Common myeloid progenitor, CD34-positive (primary cell): ENCODE results near the gene KDM5A.
"Not testable (repeated sequence)": the region's sequence is repeated elsewhere in the genome, so short reads cannot be mapped to it uniquely, and the experiment has no call there.

Experiments
- CTCF ChIA-PET: fragments of 350-600 bp; sonication (Branson Sonifier 250); formaldehyde crosslinking; loops from one replicate; lab custom pipeline; 2021; ENCODE audit warnings: antibody characterized with exemption; lab: Charles Lee
- POLR2A ChIA-PET: fragments of 350-600 bp; sonication (Branson Sonifier 250); formaldehyde crosslinking; loops from one replicate; lab custom pipeline; 2021; ENCODE audit warnings: antibody characterized with exemption; lab: Charles Lee
- DNase-seq, 3 donors: peaks; one replicate each; pipeline versions ENCODE4 v3.0.0 to v3.0.0-alpha.2; 2013
- H3K27ac ChIP-seq, 2 experiments: 1 replicate in 1 of 2; 2 replicates in 1 of 2; pipeline ENCODE4 v1.7.0; 2013; ENCODE audit warnings: inconsistent platforms in 2 of 2, low read length in 2 of 2, mild to moderate bottlenecking in 2 of 2, low read depth in 1 of 2, moderate library complexity in 1 of 2; ENCODE audit not compliant: severe bottlenecking in 2 of 2, insufficient read depth in 1 of 2, poor library complexity in 1 of 2
- H3K27me3 ChIP-seq, 5 experiments: replicated peaks in 2 of 5; 1 replicate in 3 of 5; 2 replicates in 2 of 5; pipeline versions ENCODE4 v1.6.1 to v1.7.0; 2013; ENCODE audit warnings: low read length in 4 of 5, mild to moderate bottlenecking in 2 of 5, moderate library complexity in 2 of 5, inconsistent platforms in 1 of 5; ENCODE audit not compliant: insufficient read depth in 5 of 5, control insufficient read depth in 4 of 5
- H3K36me3 ChIP-seq, 4 experiments: 1 replicate in 2 of 4; 2 replicates in 2 of 4; pipeline versions ENCODE4 v1.6.1 to v1.7.0; 2013; ENCODE audit warnings: low read length in 3 of 4, control low read depth in 1 of 4, mild to moderate bottlenecking in 1 of 4; ENCODE audit not compliant: control insufficient read depth in 4 of 4, insufficient read depth in 4 of 4
- H3K4me1 ChIP-seq, 4 experiments: 1 replicate in 3 of 4; 2 replicates in 1 of 4; pipeline versions ENCODE4 v1.6.1 to v1.7.1; 2013; ENCODE audit warnings: low read length in 3 of 4, mild to moderate bottlenecking in 3 of 4, control low read depth in 1 of 4, inconsistent platforms in 1 of 4, moderate library complexity in 1 of 4; ENCODE audit not compliant: control insufficient read depth in 4 of 4, insufficient read depth in 4 of 4; ENCODE audit errors: control extremely low read depth in 1 of 4
- H3K4me3 ChIP-seq, 7 experiments: 1 replicate in 4 of 7; 2 replicates in 3 of 7; pipeline versions ENCODE4 v1.5.1 to v1.7.0; 2013; ENCODE audit warnings: mild to moderate bottlenecking in 7 of 7, low read length in 6 of 7, moderate library complexity in 6 of 7, inconsistent platforms in 2 of 7, low read depth in 2 of 7, control low read depth in 1 of 7; ENCODE audit not compliant: insufficient read depth in 4 of 7, control insufficient read depth in 1 of 7; ENCODE audit errors: extremely low read depth in 1 of 7
- H3K9me3 ChIP-seq, 5 experiments: 1 replicate in 4 of 5; 2 replicates in 1 of 5; pipeline versions ENCODE4 v1.6.1 to v1.7.1; 2013; ENCODE audit warnings: low read length in 4 of 5, mild to moderate bottlenecking in 2 of 5, inconsistent platforms in 1 of 5, low read depth in 1 of 5, moderate library complexity in 1 of 5; ENCODE audit not compliant: control insufficient read depth in 4 of 5, insufficient read depth in 2 of 5; ENCODE audit errors: control extremely low read depth in 1 of 5
- WGBS: methylation state at CpG from one replicate; pipeline ENCODE4 v1.1.5; 2013; ENCODE audit not compliant: insufficient coverage; 5-methylcytosine and 5-hydroxymethylcytosine counted together

KDM5A gene

GRCh38 chr12:367972-368371, 21.1 kb downstream of the KDM5A start:
- Histone ChIP-seq H3K36me3 (peaks cover 21 to 64% (median 37%) of the 10 kb centered on the region in 4 experiments), H3K9me3 (peaks cover 0 to 12% (median 10%) of the 10 kb centered on the region in 5 experiments), H3K4me1 (no peaks in the 10 kb centered on the region), H3K27me3 (no peaks in the 10 kb centered on the region), H3K4me3 (no peak overlapping the region), H3K27ac (no peak overlapping the region)
- ChIA-PET POLR2A (no interaction called here), CTCF (no interaction called here)
- DNase-seq: no peak
- no CpG with 5 or more reads among the region's 1 CpG for WGBS

- H3K4me3 ChIP-seq: no peak overlapping the region
- H3K27me3 ChIP-seq: no peaks in the 10 kb centered on the region
- 100% methylated on average over 1 of the region's 2 CpGs for WGBS
- no peak overlapping the region for H3K27ac ChIP-seq
- ChIA-PET CTCF (interaction anchor here (2.8 kb wide), 1 partner anchor 14 kb away, joined by 8 read pairs; no protein-coding TSS in a partner anchor), POLR2A (no interaction called here)
- no peak for DNase-seq
- H3K9me3 ChIP-seq: peaks cover 4 to 12% (median 10%) of the 10 kb centered on the region in 5 experiments
- H3K36me3 ChIP-seq: peaks cover 31 to 76% (median 46%) of the 10 kb centered on the region in 4 experiments
- no peaks in the 10 kb centered on the region for H3K4me1 ChIP-seq
Measured at GRCh38 chr12:366820-367219, 22.3 kb downstream of the KDM5A start.

- WGBS: no CpG with 5 or more reads among the region's 1 CpG
Measured at GRCh38 chr12:359091-359490, 30.0 kb downstream of the KDM5A start.

GRCh38 chr12:356276-356988, 32.7 kb downstream of the KDM5A start:
- peaks cover 31 to 81% (median 59%) of the 10 kb centered on the region in 4 experiments for H3K36me3 ChIP-seq
- no peak overlapping the region for H3K4me3 ChIP-seq
- CTCF ChIA-PET: no interaction called here
- WGBS: 97% methylated on average over 6 of the region's 7 CpGs
- POLR2A ChIA-PET: no interaction called here
- no peak overlapping the region for H3K27ac ChIP-seq
- no peaks in the 10 kb centered on the region for H3K4me1 ChIP-seq
- H3K27me3 ChIP-seq: no peaks in the 10 kb centered on the region
- peaks cover 0 to 15% (median 6%) of the 10 kb centered on the region in 5 experiments for H3K9me3 ChIP-seq
- DNase-seq: no peak

More at GRCh38 chr12:359091-359490, 30.0 kb downstream of the KDM5A start:
- Histone ChIP-seq H3K9me3 (peaks cover 0 to 15% (median 6%) of the 10 kb centered on the region in 5 experiments), H3K36me3 (peaks cover 36 to 83% (median 60%) of the 10 kb centered on the region in 4 experiments), H3K27ac (no peak overlapping the region), H3K27me3 (no peaks in the 10 kb centered on the region), H3K4me3 (no peak overlapping the region), H3K4me1 (no peaks in the 10 kb centered on the region)
- CTCF ChIA-PET: interaction anchor here (1.1 kb wide), 1 partner anchor 12 kb away, joined by 3 read pairs; no protein-coding TSS in a partner anchor
- POLR2A ChIA-PET: no interaction called here
- peak in 2 of 3 donors; percentile 8 to 17 for DNase-seq

GRCh38 chr12:351197-351596, 37.9 kb downstream of the KDM5A start:
- POLR2A ChIA-PET: interaction anchor here (0.6 kb wide), 1 partner anchor 9 kb away, joined by 3 read pairs; no protein-coding TSS in a partner anchor
- H3K4me3 ChIP-seq, H3K27ac ChIP-seq, H3K27me3 ChIP-seq, DNase-seq, H3K4me1 ChIP-seq, H3K9me3 ChIP-seq, CTCF ChIA-PET: not testable (repeated sequence)
- peaks cover 16 to 66% (median 46%) of the 10 kb centered on the region in 4 experiments for H3K36me3 ChIP-seq
- WGBS: 100% methylated on average over 1 of the region's 4 CpGs

- H3K9me3 ChIP-seq, POLR2A ChIA-PET, H3K27me3 ChIP-seq, H3K27ac ChIP-seq, CTCF ChIA-PET, H3K4me1 ChIP-seq, DNase-seq, H3K4me3 ChIP-seq: not testable (repeated sequence)
- WGBS: 100% methylated on average over 1 of the region's 7 CpGs
- peaks cover 13 to 61% (median 39%) of the 10 kb centered on the region in 4 experiments for H3K36me3 ChIP-seq
Measured at GRCh38 chr12:349625-350024, 39.5 kb downstream of the KDM5A start.

GRCh38 chr12:343036-343435, 46.1 kb downstream of the KDM5A start:
- POLR2A ChIA-PET: not testable (repeated sequence)

More at GRCh38 chr12:343036-343435, 46.1 kb downstream of the KDM5A start:
- H3K4me1 ChIP-seq, CTCF ChIA-PET, H3K4me3 ChIP-seq, DNase-seq, H3K27ac ChIP-seq, H3K27me3 ChIP-seq: not testable (repeated sequence)
- Histone ChIP-seq H3K9me3 (peaks cover 0 to 12% (median 2%) of the 10 kb centered on the region in 5 experiments), H3K36me3 (peaks cover 19 to 54% (median 25%) of the 10 kb centered on the region in 4 experiments)
- WGBS: 98% methylated on average over 7 of the region's 7 CpGs
